CD14-positive monocyte (primary cell): Measurements from ENCODE around the gene ADAMTSL3. TPM values are rescaled to one million over a fixed set of nuclear protein-coding genes. Genes with fewer than 3 reads are reported as not detected.
"Not testable (repeated sequence)": the region's sequence is repeated elsewhere in the genome, so short reads cannot be mapped to it uniquely, and the experiment has no call there.

ENCODE experiments used
- DNase-seq, 3 donors: peaks; one replicate each; pipeline ENCODE4 v3.0.0-alpha.2; 2011 to 2022
- H2AFZ ChIP-seq: 2 replicates; pipeline ENCODE4 v1.6.0; 2012; ENCODE audit warnings: mild to moderate bottlenecking, low read depth, low read length, inconsistent platforms; ENCODE audit not compliant: insufficient read depth, poor library complexity, severe bottlenecking
- H3K27ac ChIP-seq, 2 donors: 1 replicate in 1 of 2; 2 replicates in 1 of 2; pipeline ENCODE4 v1.5.1; 2012 to 2013; ENCODE audit warnings: low read length in 2 of 2, control low read depth in 1 of 2, inconsistent platforms in 1 of 2, low read depth in 1 of 2, mild to moderate bottlenecking in 1 of 2
- H3K27me3 ChIP-seq, 2 donors: one replicate each; pipeline versions ENCODE4 v1.6.0 to v1.6.1; 2011 to 2013; ENCODE audit warnings: low read length in 2 of 2; ENCODE audit not compliant: control insufficient read depth in 2 of 2, insufficient read depth in 2 of 2
- H3K36me3 ChIP-seq, 2 donors: replicated peaks in 1 of 2; 1 replicate in 1 of 2; 2 replicates in 1 of 2; pipeline versions ENCODE4 v1.5.1 to v1.6.1; 2012 to 2013; ENCODE audit warnings: low read length in 2 of 2, control low read depth in 1 of 2, inconsistent platforms in 1 of 2, mild to moderate bottlenecking in 1 of 2; ENCODE audit not compliant: insufficient read depth in 2 of 2, control insufficient read depth in 1 of 2
- H3K4me1 ChIP-seq, 2 donors: 1 replicate in 1 of 2; 2 replicates in 1 of 2; pipeline versions ENCODE4 v1.5.1 to v1.6.1; 2012 to 2013; ENCODE audit warnings: low read length in 2 of 2, control low read depth in 1 of 2, inconsistent platforms in 1 of 2, mild to moderate bottlenecking in 1 of 2, moderate library complexity in 1 of 2; ENCODE audit not compliant: insufficient read depth in 2 of 2, control insufficient read depth in 1 of 2
- H3K4me2 ChIP-seq: replicated peaks from 2 replicates; pipeline ENCODE3; 2012; ENCODE audit warnings: low read length, moderate library complexity, mild to moderate bottlenecking; ENCODE audit not compliant: poor library complexity, severe bottlenecking; ENCODE audit errors: extremely low read depth
- H3K4me3 ChIP-seq, 3 experiments: fragments of 200-600 bp in 1 of 3; sonication (generic) in 1 of 3; replicated peaks in 1 of 3; 1 replicate in 2 of 3; 2 replicates in 1 of 3; pipeline ENCODE4 v1.5.1; 2011 to 2013; ENCODE audit warnings: low read length in 3 of 3, mild to moderate bottlenecking in 3 of 3, control low read depth in 2 of 3, low read depth in 2 of 3, inconsistent platforms in 1 of 3, moderate library complexity in 1 of 3
- H3K79me2 ChIP-seq: 2 replicates; pipeline ENCODE4 v1.6.0; 2012; ENCODE audit warnings: mild to moderate bottlenecking, control low read depth, inconsistent platforms, low read length, moderate library complexity; ENCODE audit not compliant: insufficient read depth
- H3K9ac ChIP-seq: 2 replicates; pipeline ENCODE4 v1.6.0; 2017; ENCODE audit warnings: low read length, mild to moderate bottlenecking; ENCODE audit not compliant: insufficient read depth, poor library complexity, severe bottlenecking
- H3K9me3 ChIP-seq, 2 donors: replicated peaks in 1 of 2; 1 replicate in 1 of 2; 2 replicates in 1 of 2; pipeline versions ENCODE4 v1.5.1 to v1.6.1; 2012 to 2013; ENCODE audit warnings: low read length in 2 of 2, control low read depth in 1 of 2; ENCODE audit not compliant: control insufficient read depth in 1 of 2, insufficient read depth in 1 of 2
- H4K20me1 ChIP-seq: 2 replicates; pipeline ENCODE4 v1.6.0; 2012; ENCODE audit warnings: mild to moderate bottlenecking, low read length, control low read depth, moderate library complexity; ENCODE audit not compliant: insufficient read depth
- H3K27ac Mint-ChIP-seq, 7 donors: one replicate each; pipeline ENCODE4 v1.8.0; 2020; ENCODE audit warnings: mild to moderate bottlenecking in 7 of 7, mixed read lengths in 7 of 7, moderate library complexity in 6 of 7, inconsistent platforms in 2 of 7
- H3K27me3 Mint-ChIP-seq, 3 donors: one replicate each; pipeline ENCODE4 v1.8.0; 2021 to 2022; ENCODE audit warnings: low read depth in 3 of 3, mild to moderate bottlenecking in 3 of 3, mixed read lengths in 3 of 3, moderate library complexity in 3 of 3, inconsistent platforms in 1 of 3
- H3K36me3 Mint-ChIP-seq, 2 donors: one replicate each; pipeline ENCODE4 v1.8.0; 2020; ENCODE audit warnings: mixed read lengths in 2 of 2, inconsistent platforms in 1 of 2, mild to moderate bottlenecking in 1 of 2
- H3K4me1 Mint-ChIP-seq: one replicate; pipeline ENCODE4 v1.8.0; 2020; ENCODE audit warnings: mild to moderate bottlenecking, mixed read lengths
- H3K4me3 Mint-ChIP-seq, 2 donors: one replicate each; pipeline ENCODE4 v1.8.0; 2020; ENCODE audit warnings: mild to moderate bottlenecking in 2 of 2, mixed read lengths in 2 of 2, moderate library complexity in 1 of 2
- H3K9me3 Mint-ChIP-seq, 7 donors: one replicate each; pipeline ENCODE4 v1.8.0; 2020 to 2022; ENCODE audit warnings: mixed read lengths in 7 of 7, mild to moderate bottlenecking in 6 of 7, moderate library complexity in 6 of 7, inconsistent platforms in 2 of 7
- CTCF ChIP-seq: fragments of 200-600 bp; IDR thresholded peaks from one replicate; pipeline ENCODE4 v1.8.0; 2022; ENCODE audit warnings: antibody characterized with exemption, mild to moderate bottlenecking
- WGBS: methylation state at CpG from one replicate; pipeline ENCODE4 v1.1.5; 2013; ENCODE audit warnings: missing lambda C conversion rate; ENCODE audit not compliant: insufficient coverage; 5-methylcytosine and 5-hydroxymethylcytosine counted together
- intact Hi-C, 2 donors: fragments of 100-400 bp; cut with micrococcal nuclease; formaldehyde crosslinking; loops; one replicate each; pipeline versions ENCODE4 v1.15.0 to v1.15.1; 2023
- polyA plus RNA-seq, 3 donors: library from polyadenylated mRNA; depleted of rRNA in 1 of 3; unstranded in 2 of 3; stranded (reverse) in 1 of 3; fragments of 300-500 nt in 2 of 3; fragments of >200 nt in 1 of 3; fragmentation: Illumina TruSeq in 2 of 3; gene quantifications; 1 replicate in 2 of 3; 2 replicates in 1 of 3; pipeline ENCODE4 v1.2.3, GENCODE V29; 2012 to 2021

Gene ADAMTSL3
- polyA plus RNA-seq, 3 donors: not detected

- H3K9ac ChIP-seq, H3K27ac Mint-ChIP-seq, H3K4me1 ChIP-seq, DNase-seq, H3K27ac ChIP-seq, H3K36me3 Mint-ChIP-seq, intact Hi-C loops, H3K9me3 ChIP-seq, H3K4me3 ChIP-seq, H3K79me2 ChIP-seq, H3K36me3 ChIP-seq, H4K20me1 ChIP-seq: not testable (repeated sequence)
- Mint-ChIP-seq H3K4me1 (peaks cover 12% of the 10 kb centered on the region), H3K27me3 (peaks cover 53 to 71% (median 58%) of the 10 kb centered on the region in 3 donors), H3K4me3 (peak overlapping the region in 1 of 2 donors; percentile 90), H3K9me3 (peaks cover 0 to 28% (median 12%) of the 10 kb centered on the region in 7 donors)
- WGBS: 13% methylated on average over 9 of the region's 15 CpGs
- peak overlapping the region; percentile 66 for H3K4me2 ChIP-seq
- peaks cover 42 to 46% of the 10 kb centered on the region in 2 donors for H3K27me3 ChIP-seq
- peak overlapping the region; percentile 68 for H2AFZ ChIP-seq
These were observed 425.5 kb downstream of the ADAMTSL3 start for GRCh38 chr15:84079325-84079884.

- no peak overlapping the region for H3K27ac Mint-ChIP-seq
- H2AFZ ChIP-seq: peak overlapping the region; percentile 68
- H3K9ac ChIP-seq: no peak overlapping the region
- H3K27ac ChIP-seq: no peak overlapping the region
- H3K4me3 Mint-ChIP-seq: peak overlapping the region; percentile 70 to 90
- H3K36me3 Mint-ChIP-seq: peaks cover 0 to 4% of the 10 kb centered on the region in 2 donors
- peaks cover 0 to 4% of the 10 kb centered on the region in 2 donors for H3K9me3 ChIP-seq
- no peaks in the 10 kb centered on the region for H3K79me2 ChIP-seq
- no peaks in the 10 kb centered on the region for H4K20me1 ChIP-seq
- DNase-seq: peak in 1 of 3 donors; percentile 2
- intact Hi-C loops: no loop called here
- no peaks in the 10 kb centered on the region for H3K36me3 ChIP-seq
- WGBS: 1% methylated on average over 60 of the region's 65 CpGs
- H3K4me3 ChIP-seq: peak overlapping the region in 1 of 3 experiments; percentile 65
- H3K27me3 ChIP-seq: peaks cover 44 to 47% of the 10 kb centered on the region in 2 donors
- peaks cover 51 to 66% (median 54%) of the 10 kb centered on the region in 3 donors for H3K27me3 Mint-ChIP-seq
- H3K4me2 ChIP-seq: peak overlapping the region; percentile 66
- peaks cover 0 to 28% (median 11%) of the 10 kb centered on the region in 7 donors for H3K9me3 Mint-ChIP-seq
- TF ChIP-seq CTCF: no peak
- peaks cover 0 to 6% of the 10 kb centered on the region in 2 donors for H3K4me1 ChIP-seq
- peaks cover 12% of the 10 kb centered on the region for H3K4me1 Mint-ChIP-seq
These were observed 426.2 kb downstream of the ADAMTSL3 start for GRCh38 chr15:84079885-84080777.

GRCh38 chr15:84080778-84081084 lies 426.8 kb downstream of the ADAMTSL3 start:
- not testable (repeated sequence) for DNase-seq

More at GRCh38 chr15:84080778-84081084, 426.8 kb downstream of the ADAMTSL3 start:
- peak overlapping the region; percentile 70 to 90 for H3K4me3 Mint-ChIP-seq
- H3K4me3 ChIP-seq, H4K20me1 ChIP-seq, H3K79me2 ChIP-seq, H3K27ac ChIP-seq, H3K36me3 Mint-ChIP-seq, H3K4me2 ChIP-seq, H3K9ac ChIP-seq, H3K4me1 ChIP-seq, intact Hi-C loops, H3K27ac Mint-ChIP-seq, H3K36me3 ChIP-seq, H2AFZ ChIP-seq, H3K9me3 ChIP-seq: not testable (repeated sequence)
- peaks cover 44 to 47% of the 10 kb centered on the region in 2 donors for H3K27me3 ChIP-seq
- WGBS: no CpG with 5 or more reads among the region's 9 CpGs
- peaks cover 12% of the 10 kb centered on the region for H3K4me1 Mint-ChIP-seq
- H3K9me3 Mint-ChIP-seq: peaks cover 0 to 28% (median 11%) of the 10 kb centered on the region in 7 donors
- peaks cover 51 to 66% (median 54%) of the 10 kb centered on the region in 3 donors for H3K27me3 Mint-ChIP-seq
